Osteocyte (in vitro differentiated cells): ENCODE measurements around the gene HMGA1. TPM values are rescaled to one million over a fixed set of nuclear protein-coding genes. Genes with fewer than 3 reads are reported as not detected.

ENCODE experiments used
- DNase-seq: peaks from one replicate; pipeline ENCODE4 v3.0.0; 2021; ENCODE audit warnings: mixed read lengths; ENCODE audit not compliant: unreplicated experiment; ENCODE audit errors: extremely low spot score
- H3K27ac Mint-ChIP-seq: one replicate; pipeline ENCODE4 v1.8.0; 2021; ENCODE audit warnings: mild to moderate bottlenecking, mixed read lengths; ENCODE audit not compliant: unreplicated experiment
- H3K27me3 Mint-ChIP-seq: one replicate; pipeline ENCODE4 v1.8.0; 2021; ENCODE audit warnings: mixed read lengths; ENCODE audit not compliant: unreplicated experiment
- H3K36me3 Mint-ChIP-seq: one replicate; pipeline ENCODE4 v1.8.0; 2021; ENCODE audit warnings: mixed read lengths; ENCODE audit not compliant: unreplicated experiment
- H3K4me1 Mint-ChIP-seq: one replicate; pipeline ENCODE4 v1.8.0; 2021; ENCODE audit warnings: mixed read lengths; ENCODE audit not compliant: unreplicated experiment
- H3K4me3 Mint-ChIP-seq: one replicate; pipeline ENCODE4 v1.8.0; 2021; ENCODE audit warnings: mild to moderate bottlenecking, moderate library complexity, mixed read lengths; ENCODE audit not compliant: unreplicated experiment
- H3K9me3 Mint-ChIP-seq: one replicate; pipeline ENCODE4 v1.8.0; 2021; ENCODE audit warnings: mixed read lengths; ENCODE audit not compliant: unreplicated experiment
- CTCF ChIP-seq: fragments of 200-600 bp; sonication (generic); IDR thresholded peaks from 2 replicates; pipeline ENCODE4 v1.5.0; 2021; ENCODE audit warnings: antibody characterized with exemption, mild to moderate bottlenecking, moderate library complexity
- total RNA-seq: library from RNA; stranded (reverse); gene quantifications from 2 replicates; pipeline ENCODE4 v1.2.1, GENCODE V29; 2021

HMGA1 gene
- total RNA-seq, 1 donor from 2014 or later, result 89.0 TPM

DNA sequence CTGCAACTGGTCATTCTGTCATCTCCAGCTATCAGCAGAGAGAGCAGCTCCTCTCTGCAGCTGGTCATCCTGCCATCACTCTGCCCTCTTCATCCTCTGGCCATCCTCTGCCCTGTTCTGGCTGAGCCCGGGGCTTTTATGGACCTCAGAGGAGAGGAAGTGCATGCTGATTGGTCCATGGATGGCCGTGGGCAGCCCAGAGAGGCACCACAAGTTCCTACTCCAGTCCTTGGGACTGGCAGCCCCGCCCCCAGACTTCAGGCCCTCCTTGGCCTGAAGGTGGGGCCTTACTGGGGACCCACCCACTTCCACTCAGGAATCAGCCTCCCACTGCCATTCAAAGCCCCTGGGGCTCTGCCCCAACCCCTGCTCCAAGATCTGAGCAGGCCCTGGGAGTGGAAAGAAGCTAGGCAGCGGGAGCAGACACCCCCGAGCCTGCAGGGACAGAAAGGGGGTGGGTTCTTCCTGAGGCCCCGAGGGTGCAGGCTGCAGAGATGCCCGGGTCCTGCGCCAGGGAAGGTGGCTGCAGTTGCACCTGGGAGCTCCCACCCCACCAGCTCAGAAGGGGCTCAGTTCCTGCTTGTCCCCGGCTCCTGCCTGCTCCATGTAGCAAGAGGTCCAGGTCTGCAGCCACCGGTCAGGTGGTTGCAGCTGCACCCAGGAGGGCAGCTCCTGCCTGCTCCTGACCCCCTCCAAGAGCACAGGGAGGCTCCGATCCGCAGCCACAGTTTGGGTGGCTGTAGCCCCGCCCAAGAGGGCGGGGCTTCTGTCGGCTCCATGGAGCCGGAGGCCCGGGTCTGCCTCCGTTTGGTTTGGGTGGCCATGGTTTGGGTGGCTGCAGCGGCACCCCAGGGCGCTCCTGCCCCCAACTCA is 34.1 kb upstream of the HMGA1 start:
- Mint-ChIP-seq H3K27me3 (no peaks in the 10 kb centered on the region), H3K36me3 (no peaks in the 10 kb centered on the region)
- TF ChIP-seq CTCF, result no peak

GRCh38 chr6:34204693-34205092 is 32.0 kb upstream of the HMGA1 start:
- TF ChIP-seq CTCF, result no peak
- Mint-ChIP-seq H3K27me3 (no peaks in the 10 kb centered on the region), H3K9me3 (no peaks in the 10 kb centered on the region), H3K36me3 (no peaks in the 10 kb centered on the region), H3K4me1 (no peaks in the 10 kb centered on the region), H3K27ac (no peak overlapping the region), H3K4me3 (no peak overlapping the region)
- DNase-seq, result no peak

More for the DNA sequence above, 34.1 kb upstream of the HMGA1 start:
- no peak overlapping the region for H3K27ac Mint-ChIP-seq
- no peaks in the 10 kb centered on the region for H3K9me3 Mint-ChIP-seq
- DNase-seq, result no peak
- H3K4me1 Mint-ChIP-seq, result no peaks in the 10 kb centered on the region
- no peak overlapping the region for H3K4me3 Mint-ChIP-seq

DNA sequence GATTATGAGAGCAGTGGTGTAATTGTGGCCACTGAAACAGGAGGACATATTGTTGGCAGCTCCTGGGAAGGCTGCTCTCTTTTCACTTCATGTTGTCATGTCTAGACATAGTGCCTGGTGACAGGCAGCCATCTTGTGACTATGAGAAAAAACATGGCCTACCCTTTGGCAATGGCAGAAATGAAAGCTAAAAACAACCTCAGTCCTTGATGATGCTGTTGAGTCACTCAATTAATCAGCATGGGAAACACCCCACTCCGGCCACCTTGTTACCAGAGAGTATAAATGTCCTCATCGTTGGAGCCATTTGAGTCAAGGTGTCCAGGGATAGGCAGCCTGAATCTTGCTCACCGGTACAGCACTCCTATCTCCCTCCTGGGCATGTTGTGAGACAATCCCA is 31.2 kb upstream of the HMGA1 start:
- Mint-ChIP-seq H3K4me3 (no peak overlapping the region), H3K27me3 (no peaks in the 10 kb centered on the region), H3K27ac (no peak overlapping the region), H3K36me3 (no peaks in the 10 kb centered on the region), H3K9me3 (no peaks in the 10 kb centered on the region), H3K4me1 (no peaks in the 10 kb centered on the region)
- DNase-seq, result no peak
- TF ChIP-seq CTCF, result no peak

DNA sequence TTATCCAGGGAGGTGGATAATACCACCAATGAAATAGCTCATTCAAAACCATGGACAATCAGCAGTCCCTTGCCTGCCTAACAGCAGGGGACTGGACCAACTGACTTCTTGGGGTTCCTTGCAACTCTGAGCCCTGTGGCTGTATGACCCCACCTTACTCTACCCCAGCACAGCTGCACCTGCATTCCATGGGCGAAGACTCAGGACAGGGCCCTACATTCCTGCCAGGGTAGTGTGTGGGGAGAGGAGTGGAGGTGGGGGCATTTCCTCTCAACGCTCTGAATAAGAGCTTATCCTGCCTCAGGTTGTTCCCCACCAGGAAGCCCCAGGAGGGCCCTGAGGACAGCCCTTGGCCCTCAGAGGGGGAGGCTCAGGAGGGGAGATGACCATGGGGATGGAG is 30.8 kb upstream of the HMGA1 start:
- H3K4me3 Mint-ChIP-seq, result no peak overlapping the region
- no peaks in the 10 kb centered on the region for H3K27me3 Mint-ChIP-seq
- no peak for DNase-seq
- H3K4me1 Mint-ChIP-seq, result no peaks in the 10 kb centered on the region
- H3K27ac Mint-ChIP-seq, result no peak overlapping the region
- no peak for TF ChIP-seq CTCF
- no peaks in the 10 kb centered on the region for H3K9me3 Mint-ChIP-seq
- no peaks in the 10 kb centered on the region for H3K36me3 Mint-ChIP-seq

- no peaks in the 10 kb centered on the region for H3K27me3 Mint-ChIP-seq
- H3K4me3 Mint-ChIP-seq, result no peak overlapping the region
- H3K4me1 Mint-ChIP-seq, result no peaks in the 10 kb centered on the region
- no peak for DNase-seq
- H3K9me3 Mint-ChIP-seq, result no peaks in the 10 kb centered on the region
- H3K36me3 Mint-ChIP-seq, result no peaks in the 10 kb centered on the region
- TF ChIP-seq CTCF, result no peak
- no peak overlapping the region for H3K27ac Mint-ChIP-seq
Measured at GRCh38 chr6:34206726-34207125, 29.9 kb upstream of the HMGA1 start.
